WI38 (cell line): ENCODE measurements around the gene XYLT1.
"Not testable (repeated sequence)": the region's sequence is repeated elsewhere in the genome, so short reads cannot be mapped to it uniquely, and the experiment has no call there.

ENCODE experiments used
- H3K4me3 ChIP-seq: 2 replicates; pipeline ENCODE4 v1.5.1; 2011; ENCODE audit warnings: low read depth, mild to moderate bottlenecking, control low read depth, low read length
- TF ChIP-seq, protein P1 (sequence below): IDR thresholded peaks from 2 replicates; pipeline ENCODE4 v1.5.1; 2012; ENCODE audit warnings: low read depth, mild to moderate bottlenecking, control low read depth, low read length

The XYLT1 gene

DNA sequence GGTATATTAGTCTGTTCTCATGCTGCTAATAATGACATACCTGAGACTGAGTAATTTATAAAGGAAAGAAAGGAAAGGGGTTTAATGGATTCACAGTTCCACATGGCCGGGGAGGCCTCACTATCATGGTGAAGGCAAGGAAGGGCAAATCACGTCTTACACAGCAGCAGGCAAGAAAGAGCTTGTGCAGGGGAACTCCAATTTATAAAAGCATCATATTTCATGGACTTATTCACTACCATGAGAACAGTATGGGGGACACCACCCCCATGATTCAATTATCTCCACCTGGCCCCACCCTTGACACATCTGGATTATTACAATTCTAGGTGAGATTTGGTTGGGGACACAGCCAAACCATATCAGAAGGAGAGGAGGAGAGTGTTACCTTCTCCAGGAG, 17.7 kb upstream of the XYLT1 start:
- TF ChIP-seq, protein P1, sequence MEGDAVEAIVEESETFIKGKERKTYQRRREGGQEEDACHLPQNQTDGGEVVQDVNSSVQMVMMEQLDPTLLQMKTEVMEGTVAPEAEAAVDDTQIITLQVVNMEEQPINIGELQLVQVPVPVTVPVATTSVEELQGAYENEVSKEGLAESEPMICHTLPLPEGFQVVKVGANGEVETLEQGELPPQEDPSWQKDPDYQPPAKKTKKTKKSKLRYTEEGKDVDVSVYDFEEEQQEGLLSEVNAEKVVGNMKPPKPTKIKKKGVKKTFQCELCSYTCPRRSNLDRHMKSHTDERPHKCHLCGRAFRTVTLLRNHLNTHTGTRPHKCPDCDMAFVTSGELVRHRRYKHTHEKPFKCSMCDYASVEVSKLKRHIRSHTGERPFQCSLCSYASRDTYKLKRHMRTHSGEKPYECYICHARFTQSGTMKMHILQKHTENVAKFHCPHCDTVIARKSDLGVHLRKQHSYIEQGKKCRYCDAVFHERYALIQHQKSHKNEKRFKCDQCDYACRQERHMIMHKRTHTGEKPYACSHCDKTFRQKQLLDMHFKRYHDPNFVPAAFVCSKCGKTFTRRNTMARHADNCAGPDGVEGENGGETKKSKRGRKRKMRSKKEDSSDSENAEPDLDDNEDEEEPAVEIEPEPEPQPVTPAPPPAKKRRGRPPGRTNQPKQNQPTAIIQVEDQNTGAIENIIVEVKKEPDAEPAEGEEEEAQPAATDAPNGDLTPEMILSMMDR: no peak

DNA sequence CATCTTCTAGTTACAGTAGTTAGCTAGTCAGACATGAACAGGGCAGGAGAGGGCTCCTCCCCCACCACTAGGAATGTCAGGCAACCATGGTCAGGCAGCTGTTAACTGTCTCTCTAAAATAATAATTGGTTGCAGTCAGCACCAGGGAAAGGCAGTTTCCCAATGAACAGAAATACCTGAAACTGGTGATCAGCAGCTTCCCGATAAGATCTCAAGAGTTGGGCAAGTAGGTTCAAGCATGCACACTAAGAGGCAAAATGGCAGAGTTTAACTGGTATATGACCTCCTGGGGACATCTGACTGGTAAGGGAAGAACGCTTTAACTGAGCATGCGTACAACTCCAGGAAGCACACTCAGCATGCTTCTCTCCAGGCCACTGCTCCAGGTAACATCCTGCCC, 12.6 kb upstream of the XYLT1 start:
- TF ChIP-seq, protein P1: no peak

More for the DNA sequence above, 17.7 kb upstream of the XYLT1 start:
- no peak overlapping the region for H3K4me3 ChIP-seq

DNA sequence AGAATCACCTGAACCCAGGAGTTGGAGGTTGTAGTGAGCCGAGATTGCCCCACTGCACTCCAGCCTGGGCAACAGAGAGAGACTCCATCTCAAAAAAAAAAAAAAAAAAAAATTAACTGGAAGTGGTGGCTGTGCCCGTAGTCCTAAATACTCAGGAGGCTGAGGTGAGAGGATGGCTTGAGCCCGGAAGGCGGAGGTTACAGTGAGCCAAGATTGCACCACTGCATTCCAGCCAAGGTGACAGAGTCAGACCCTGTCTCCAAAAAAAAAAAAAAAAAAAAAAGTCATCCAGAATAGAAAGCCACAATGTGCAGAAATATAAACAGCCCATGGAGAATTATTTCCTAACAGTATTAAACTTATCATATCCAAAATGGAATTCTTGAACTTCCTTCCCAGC, 11.6 kb upstream of the XYLT1 start:
- not testable (repeated sequence) for H3K4me3 ChIP-seq

More for the DNA sequence above, 12.6 kb upstream of the XYLT1 start:
- no peak overlapping the region for H3K4me3 ChIP-seq

DNA sequence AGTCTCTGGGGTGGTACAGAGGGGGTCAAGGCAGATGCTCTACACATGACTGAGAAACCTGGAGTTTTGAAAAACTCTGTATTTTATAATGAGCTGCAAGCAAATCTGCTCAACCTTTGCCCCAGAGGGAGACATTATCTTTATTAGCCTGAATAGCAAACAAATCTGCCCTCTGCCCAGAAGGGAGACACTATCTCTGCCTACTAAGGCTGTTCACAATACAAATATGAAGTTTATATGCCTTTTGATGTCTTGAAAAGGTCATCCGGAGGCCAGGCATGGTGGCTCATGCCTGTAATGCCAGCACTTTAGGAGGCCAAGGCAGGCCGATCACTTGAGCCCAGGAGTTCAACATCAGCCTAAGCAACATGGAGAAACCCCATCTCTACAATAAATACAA, 11.0 kb upstream of the XYLT1 start:
- TF ChIP-seq, protein P1: no peak
- H3K4me3 ChIP-seq: no peak overlapping the region

DNA sequence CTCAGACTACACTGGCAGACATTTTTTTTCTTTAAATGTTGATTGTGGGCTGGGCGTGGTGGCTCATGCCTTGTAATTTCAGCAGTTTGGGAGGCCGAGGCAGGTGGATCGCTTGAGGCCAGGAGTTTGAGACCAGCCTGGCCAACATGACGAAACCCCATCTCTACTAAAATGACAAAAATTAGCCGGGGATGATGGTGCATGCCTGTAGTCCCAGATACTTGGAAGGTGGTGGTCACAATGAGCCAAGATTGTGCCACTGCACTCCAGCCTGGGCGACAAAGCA, 6.4 kb upstream of the XYLT1 start:
- H3K4me3 ChIP-seq: not testable (repeated sequence)

DNA sequence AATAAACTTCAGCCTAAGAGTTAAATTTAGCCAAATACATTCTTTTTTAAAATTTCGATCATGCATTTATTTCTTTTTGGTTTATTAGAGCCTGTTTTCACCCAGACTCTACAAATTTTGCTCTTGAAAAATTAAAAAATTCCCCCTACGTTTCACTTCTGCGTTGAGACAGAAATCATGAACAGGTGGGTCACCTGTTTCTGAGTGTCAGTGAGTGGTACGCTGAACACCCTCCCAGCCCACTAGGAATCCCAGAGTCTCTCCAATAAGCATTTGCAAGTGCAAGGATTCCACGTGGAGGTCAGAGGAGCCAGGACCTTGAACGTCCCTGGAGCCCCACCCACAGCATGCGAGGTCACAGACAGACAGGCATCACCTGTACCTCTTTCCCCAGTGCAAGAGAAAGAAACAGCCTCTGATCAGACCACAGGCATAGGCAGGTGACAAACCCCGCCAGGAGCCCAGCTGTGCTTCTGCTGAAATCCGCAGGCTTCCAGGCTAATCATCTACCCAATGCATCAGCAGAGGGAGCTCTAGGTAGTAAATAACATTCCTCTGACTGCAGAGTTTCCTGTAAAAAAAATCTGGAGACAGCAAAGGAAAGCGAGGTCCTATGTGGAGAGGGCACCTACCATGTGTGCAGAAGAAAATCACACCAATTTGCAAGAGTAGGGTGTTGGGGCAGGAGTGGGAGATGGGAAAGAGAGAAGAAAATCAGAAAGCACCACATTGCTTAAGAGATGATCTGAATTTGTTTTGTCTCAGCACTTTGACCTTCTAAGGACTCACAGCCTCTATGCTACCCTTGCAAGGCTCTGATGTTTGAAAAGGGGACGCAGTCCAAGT, 5.9 kb upstream of the XYLT1 start:
- TF ChIP-seq, protein P1: peak; percentile 59
- H3K4me3 ChIP-seq: no peak overlapping the region

DNA sequence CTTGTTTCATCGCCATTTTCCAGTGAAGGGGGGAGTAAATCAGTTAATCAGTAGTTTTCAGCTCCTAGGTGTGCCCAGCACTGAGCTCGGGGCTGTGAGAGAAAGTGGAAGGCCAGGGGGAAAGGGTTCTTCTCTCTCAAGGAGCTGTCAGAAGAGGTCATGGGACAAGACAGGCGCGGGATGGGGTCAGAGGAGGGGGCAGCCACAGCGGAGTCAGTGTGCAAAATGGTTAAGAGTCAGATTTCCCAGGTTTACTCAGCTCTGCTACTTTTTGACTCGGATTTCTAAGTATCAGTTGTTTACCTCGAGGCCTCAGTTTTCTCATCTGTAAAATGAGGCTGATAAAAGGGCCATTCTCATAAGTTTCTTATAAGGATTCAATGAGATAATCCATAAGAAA, 4.3 kb upstream of the XYLT1 start:
- no peak overlapping the region for H3K4me3 ChIP-seq
- TF ChIP-seq, protein P1: no peak

DNA sequence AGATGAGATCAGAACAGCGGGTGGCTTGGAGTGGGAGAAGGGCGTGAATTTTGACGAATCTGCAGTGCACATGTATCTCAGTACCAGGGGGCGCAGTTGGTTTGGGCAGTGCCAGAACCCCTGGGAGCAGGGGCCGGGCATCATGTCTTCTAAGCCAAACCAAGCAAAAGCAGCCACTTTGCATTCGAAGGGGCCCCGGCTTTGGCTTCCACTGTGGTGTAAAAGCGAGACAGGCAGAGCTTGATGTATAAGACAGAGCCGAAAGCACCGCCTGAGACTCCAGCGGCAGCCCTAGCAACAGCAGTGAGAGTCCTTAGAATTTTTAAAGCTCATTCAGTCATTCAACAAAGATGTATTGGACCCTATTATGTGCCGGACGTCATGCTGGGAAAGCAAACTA, 3.8 kb upstream of the XYLT1 start:
- H3K4me3 ChIP-seq: no peak overlapping the region
- TF ChIP-seq, protein P1: no peak
